HEK293 (cell line): ENCODE results near the gene SESN1.

ENCODE experiments used
- CTCF ChIA-PET: fragments of 350-600 bp; formaldehyde crosslinking; extraction: SDS; loops from one replicate; lab custom pipeline; 2021; ENCODE audit warnings: antibody characterized with exemption; lab: Yijun Ruan, JAX
- POLR2A ChIA-PET: fragments of 300-600 bp; formaldehyde crosslinking; extraction: SDS; loops from one replicate; lab custom pipeline; 2020; ENCODE audit warnings: antibody characterized with exemption, inconsistent platforms; lab: Yijun Ruan, JAX
- H3K27ac ChIP-seq: fragments of 200-500 bp; sonication (Bioruptor generic); 2 replicates; pipeline ENCODE4 v1.5.1; 2014; ENCODE audit warnings: low read depth, low read length, control low read depth, inconsistent platforms; ENCODE audit errors: extremely low read depth
- H3K36me3 ChIP-seq, 2 experiments: fragments of 200-500 bp in 1 of 2; sonication (Bioruptor generic) in 1 of 2; 1 replicate in 1 of 2; 2 replicates in 1 of 2; pipeline ENCODE4 v1.5.1; 2014 to 2017; ENCODE audit warnings: inconsistent platforms in 2 of 2, low read length in 2 of 2; ENCODE audit not compliant: control insufficient read depth in 2 of 2, insufficient read depth in 1 of 2
- H3K4me1 ChIP-seq: fragments of 200-500 bp; sonication (Bioruptor generic); 2 replicates; pipeline ENCODE4 v1.5.1; 2014; ENCODE audit warnings: mild to moderate bottlenecking, low read length, inconsistent platforms; ENCODE audit not compliant: control insufficient read depth, insufficient read depth
- H3K4me3 ChIP-seq: 2 replicates; pipeline ENCODE4 v1.5.1; 2011; ENCODE audit warnings: low read depth, mild to moderate bottlenecking, control low read depth, low read length, moderate library complexity
- H3K9me3 ChIP-seq: fragments of 200-500 bp; sonication (Bioruptor generic); 2 replicates; pipeline ENCODE4 v1.5.1; 2014; ENCODE audit warnings: low read depth, low read length, inconsistent platforms; ENCODE audit not compliant: control insufficient read depth, insufficient read depth
- EGR2 ChIP-seq: fragments of 450-650 bp; formaldehyde crosslinking; IDR thresholded peaks from 2 replicates; pipeline ENCODE4 v1.5.1; 2016; ENCODE audit warnings: low read depth, missing biosample characterization, missing genetic modification characterization
- GLIS1 ChIP-seq: fragments of 450-650 bp; formaldehyde crosslinking; IDR thresholded peaks from 2 replicates; pipeline ENCODE4 v1.5.1; 2016; ENCODE audit warnings: missing biosample characterization, missing genetic modification characterization
- PRDM6 ChIP-seq: fragments of 450-650 bp; formaldehyde crosslinking; IDR thresholded peaks from 2 replicates; pipeline ENCODE4 v1.5.1; 2017; ENCODE audit warnings: missing biosample characterization, missing genetic modification characterization
- REST ChIP-seq: fragments of 450-650 bp; formaldehyde crosslinking; IDR thresholded peaks from 2 replicates; pipeline ENCODE4 v1.5.1; 2016; ENCODE audit warnings: missing biosample characterization, missing genetic modification characterization
- SETDB1 ChIP-seq: IDR thresholded peaks from one replicate; pipeline ENCODE4 v1.6.1; 2017; ENCODE audit warnings: mild to moderate bottlenecking, low read length, moderate library complexity, mixed read lengths; ENCODE audit not compliant: insufficient read length
- SP3 ChIP-seq: fragments of 450-650 bp; formaldehyde crosslinking; IDR thresholded peaks from 2 replicates; pipeline ENCODE4 v1.5.1; 2016; ENCODE audit warnings: missing biosample characterization, missing genetic modification characterization
- SP7 ChIP-seq: fragments of 450-650 bp; formaldehyde crosslinking; IDR thresholded peaks from 2 replicates; pipeline ENCODE4 v1.5.1; 2016; ENCODE audit warnings: missing biosample characterization, missing genetic modification characterization
- ZNF10 ChIP-seq: fragments of 450-650 bp; formaldehyde crosslinking; IDR thresholded peaks from 2 replicates; pipeline ENCODE4 v1.5.1; 2017; ENCODE audit warnings: missing biosample characterization, missing genetic modification characterization
- ZNF202 ChIP-seq: fragments of 450-650 bp; formaldehyde crosslinking; IDR thresholded peaks from 2 replicates; pipeline ENCODE4 v1.5.1; 2016; ENCODE audit warnings: missing biosample characterization, missing genetic modification characterization, borderline replicate concordance
- ZNF354C ChIP-seq: fragments of 450-650 bp; formaldehyde crosslinking; IDR thresholded peaks from 2 replicates; pipeline ENCODE4 v1.5.1; 2016; ENCODE audit warnings: missing biosample characterization, missing genetic modification characterization, low read depth, borderline replicate concordance
- ZNF398 ChIP-seq: fragments of 450-650 bp; formaldehyde crosslinking; IDR thresholded peaks from 2 replicates; pipeline ENCODE4 v1.5.1; 2017; ENCODE audit warnings: missing biosample characterization, missing genetic modification characterization
- ZNF621 ChIP-seq: fragments of 450-650 bp; formaldehyde crosslinking; IDR thresholded peaks from 2 replicates; pipeline ENCODE4 v1.5.1; 2017; ENCODE audit warnings: missing biosample characterization, missing genetic modification characterization
- ZNF654 ChIP-seq: fragments of 450-650 bp; formaldehyde crosslinking; IDR thresholded peaks from 2 replicates; pipeline ENCODE4 v1.5.1; 2016; ENCODE audit warnings: low read depth, missing biosample characterization, missing genetic modification characterization
- ZNF664 ChIP-seq: fragments of 450-650 bp; formaldehyde crosslinking; IDR thresholded peaks from 2 replicates; pipeline ENCODE4 v1.5.1; 2016; ENCODE audit warnings: missing biosample characterization, missing genetic modification characterization

The SESN1 gene

GRCh38 chr6:109052852-109053251, 41.8 kb downstream of the SESN1 start (continued):
- TF ChIP-seq ZNF398 (peak; percentile 76), GLIS1 (tag by site-specific recombination) (peak; percentile 37; the same call in 1 of the 2 replicates), SP7 (tag by site-specific recombination) (0 out of 2 replicates have a peak, but pooled peaks have one; percentile 34), ZNF202 (tag by site-specific recombination) (no peak), REST (tag by site-specific recombination) (peak; percentile 74; the same call in 1 of the 2 replicates), ZNF10 (tag by site-specific recombination) (peak; percentile 63; the same call in 1 of the 2 replicates), SP3 (no peak), EGR2 (tag by site-specific recombination) (0 out of 2 replicates have a peak, but pooled peaks have one; percentile 8)

- no peaks in the 10 kb centered on the region for H3K36me3 ChIP-seq
- H3K4me1 ChIP-seq, result peaks cover 30% of the 10 kb centered on the region
- CTCF ChIA-PET, result interaction anchor here (0.7 to 1.4 kb wide), 3 partner anchors 8 to 1649 kb away, joined by 3 to 5 read pairs (median 5); no protein-coding TSS in a partner anchor
- no peak for TF ChIP-seq ZNF654
- peak; percentile 91 for TF ChIP-seq ZNF664 (tag by site-specific recombination)
- TF ChIP-seq, all 188 proteins: peak for 1
- Histone ChIP-seq H3K27ac (no peak overlapping the region), H3K4me3 (no peak overlapping the region), H3K9me3 (no peaks in the 10 kb centered on the region)
- POLR2A ChIA-PET, result interaction anchor here (0.6 kb wide), 1 partner anchor 345 kb away, joined by 4 read pairs; no protein-coding TSS in a partner anchor
These were observed 42.5 kb downstream of the SESN1 start for GRCh38 chr6:109052018-109052651.

- ChIA-PET CTCF (interaction anchor here (0.7 to 2.6 kb wide), 4 partner anchors 9 to 204 kb away, joined by 3 to 15 read pairs (median 5); no protein-coding TSS in a partner anchor), POLR2A (interaction anchor here (0.6 to 1.2 kb wide), 2 partner anchors 43 to 385 kb away, joined by 3 to 4 read pairs; no protein-coding TSS in a partner anchor)
- no peaks in the 10 kb centered on the region for H3K9me3 ChIP-seq
- H3K4me1 ChIP-seq, result peaks cover 30% of the 10 kb centered on the region
- H3K4me3 ChIP-seq, result no peak overlapping the region
- no peak overlapping the region for H3K27ac ChIP-seq
- TF ChIP-seq SETDB1, result no peak
- TF ChIP-seq ZNF621 (tag by site-specific recombination), result no peak
- peak; percentile 80; the same call in 1 of the 2 replicates for TF ChIP-seq PRDM6 (tag by site-specific recombination)
- TF ChIP-seq ZNF354C, result no peak
- H3K36me3 ChIP-seq, result no peaks in the 10 kb centered on the region
These were observed 43.2 kb downstream of the SESN1 start for GRCh38 chr6:109051301-109052017.
